SH-SY5Y (cell line): Measurements from ENCODE around the gene DLG2.

ENCODE experiments used
- GATA2 ChIP-seq: IDR thresholded peaks from 2 replicates; pipeline ENCODE4 v1.6.1; 2011; ENCODE audit warnings: mild to moderate bottlenecking, low read depth, low read length
- GATA3 ChIP-seq: IDR thresholded peaks from 2 replicates; pipeline ENCODE4 v1.6.1; 2011; ENCODE audit warnings: low read depth, mild to moderate bottlenecking, low read length, moderate library complexity

DNA sequence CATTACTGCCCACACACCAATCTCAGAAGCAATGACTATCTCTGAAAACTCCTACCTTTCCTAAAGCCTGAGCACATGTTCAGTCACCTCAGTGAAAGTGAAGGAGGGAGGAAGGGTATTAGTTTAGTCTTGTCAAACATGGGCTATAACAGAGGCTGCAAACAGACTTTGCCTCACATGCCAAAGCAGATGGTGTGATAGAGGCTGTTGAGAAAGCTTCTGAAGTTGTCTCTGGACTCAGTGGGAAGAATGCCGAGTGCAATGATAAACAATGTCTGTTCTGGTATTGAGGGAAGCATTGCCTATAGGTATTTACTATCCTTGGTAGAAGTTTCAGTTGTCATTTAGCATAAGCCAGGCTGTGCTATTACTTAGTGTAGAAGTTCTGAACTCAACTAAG lies 2026.5 kb downstream of the DLG2 start:
- TF ChIP-seq GATA2 (no peak), GATA3 (no peak)
